ENCODE data around the gene RFX2. TPM values are rescaled to one million over a fixed set of nuclear protein-coding genes. Genes with fewer than 3 reads are reported as not detected.

RFX2 gene
- total RNA-seq, 1 experiment from 2014 or later = 4.6 TPM

GRCh38 chr19:5983367-5983955 is 126.8 kb downstream of the RFX2 start (continued):
- no peak for TF ChIP-seq PRDM15 (CRISPR knock-in tag; IDR thresholded peaks at IDR 0.05)
- TF ChIP-seq ZNF317 (CRISPR knock-in tag; IDR thresholded peaks at IDR 0.05; ENCODE audit: borderline replicate concordance, low read depth) = no peak
- no peak for TF ChIP-seq ZSCAN18 (CRISPR knock-in tag; IDR thresholded peaks at IDR 0.05)
- TF ChIP-seq ARID4B (CRISPR knock-in tag; IDR thresholded peaks at IDR 0.05; ENCODE audit: borderline replicate concordance) = no peak
- no peak for TF ChIP-seq CREM (CRISPR knock-in tag; IDR thresholded peaks at IDR 0.05)
- TF ChIP-seq ZBTB43 (CRISPR knock-in tag; IDR thresholded peaks at IDR 0.05) = no peak
- no peak for TF ChIP-seq E2F5 (CRISPR knock-in tag; IDR thresholded peaks at IDR 0.05)

GRCh38 chr19:5978606-5979552 is 131.4 kb downstream of the RFX2 start:
- peaks cover 30% of the 10 kb centered on the region for H3K4me1 Mint-ChIP-seq
- H3K4me3 Mint-ChIP-seq = peak overlapping the region; percentile 96
- ChIA-PET CTCF (interaction anchor here (0.6 to 6.8 kb wide), 8 partner anchors 10 to 376 kb away, joined by 3 to 56 read pairs (median 12); no protein-coding TSS in a partner anchor), POLR2A (interaction anchor here (0.8 kb wide), 1 partner anchor 11 kb away, joined by 3 read pairs; no protein-coding TSS in a partner anchor)
- TF ChIP-seq NFATC4 (CRISPR knock-in tag; IDR thresholded peaks at IDR 0.05) = no peak
- no peak for TF ChIP-seq ATF2 (CRISPR knock-in tag; IDR thresholded peaks at IDR 0.05; ENCODE audit: borderline replicate concordance, low read depth)
- no peak for TF ChIP-seq SMAD3 (CRISPR knock-in tag; IDR thresholded peaks at IDR 0.05; ENCODE audit: borderline replicate concordance)
- no peak for TF ChIP-seq GRHL2 (CRISPR knock-in tag; IDR thresholded peaks at IDR 0.05; ENCODE audit: insufficient replicate concordance, severe bottlenecking)
- TF ChIP-seq GABPB1 (CRISPR knock-in tag; IDR thresholded peaks at IDR 0.05) = no peak
- 0 out of 2 replicates have a peak, but pooled peaks have one; percentile 18 for TF ChIP-seq GTF2I (CRISPR knock-in tag; conservative IDR thresholded peaks at IDR 0.05)
- no peak for DNase-seq (ENCODE audit: low spot score)
- peaks cover 9% of the 10 kb centered on the region for H3K27me3 Mint-ChIP-seq (ENCODE audit: low read depth)
- no peak for ATAC-seq
- H3K36me3 Mint-ChIP-seq = peaks cover 11% of the 10 kb centered on the region; the same call in 1 of the 2 replicates
- H3K9me3 Mint-ChIP-seq = no peaks in the 10 kb centered on the region
- no peak overlapping the region for H3K27ac Mint-ChIP-seq

Measured in WTC11 (cell line).